Stimulated activated CD8-positive, alpha-beta memory T cell treated with anti-CD3 and anti-CD28 coated beads, Interleukin-7, amount 100 ng/mL, for 24 hours (primary cell): Measurements from ENCODE around the gene LRRC7.
"Not testable (repeated sequence)": the region's sequence is repeated elsewhere in the genome, so short reads cannot be mapped to it uniquely, and the experiment has no call there.

Experiments
- DNase-seq: peaks from one replicate; pipeline ENCODE4 v3.0.0-alpha.2; 2020; ENCODE audit warnings: low read depth

LRRC7 gene

GRCh38 chr1:69888016-69888415 lies 320.3 kb downstream of the LRRC7 start:
- not testable (repeated sequence) for DNase-seq

- no peak for DNase-seq
Measured at GRCh38 chr1:69888657-69889056, 320.9 kb downstream of the LRRC7 start.

GRCh38 chr1:69898403-69898947 lies 330.8 kb downstream of the LRRC7 start:
- DNase-seq: no peak

- no peak for DNase-seq
Measured at GRCh38 chr1:69911301-69911801, 343.6 kb downstream of the LRRC7 start.

GRCh38 chr1:69913977-69914376 lies 346.3 kb downstream of the LRRC7 start:
- DNase-seq: no peak

- no peak for DNase-seq
Measured at GRCh38 chr1:69914976-69915765, 347.4 kb downstream of the LRRC7 start.

- no peak for DNase-seq
Measured at GRCh38 chr1:69919129-69919921, 351.6 kb downstream of the LRRC7 start.

- DNase-seq: no peak
Measured at GRCh38 chr1:69919922-69920273, 352.2 kb downstream of the LRRC7 start.

GRCh38 chr1:69920426-69920825 lies 352.7 kb downstream of the LRRC7 start:
- no peak for DNase-seq

GRCh38 chr1:69921486-69921885 lies 353.8 kb downstream of the LRRC7 start:
- DNase-seq: no peak

- not testable (repeated sequence) for DNase-seq
Measured at GRCh38 chr1:69928234-69928633, 360.5 kb downstream of the LRRC7 start.

GRCh38 chr1:69929308-69930057 lies 361.8 kb downstream of the LRRC7 start:
- DNase-seq: no peak

GRCh38 chr1:69930396-69930795 lies 362.7 kb downstream of the LRRC7 start:
- no peak for DNase-seq

GRCh38 chr1:69932760-69933159 lies 365.0 kb downstream of the LRRC7 start:
- DNase-seq: no peak

- no peak for DNase-seq
Measured at GRCh38 chr1:69940231-69940630, 372.5 kb downstream of the LRRC7 start.

GRCh38 chr1:69940816-69941215 lies 373.1 kb downstream of the LRRC7 start:
- DNase-seq: no peak

- no peak for DNase-seq
Measured at GRCh38 chr1:69943030-69943429, 375.3 kb downstream of the LRRC7 start.

GRCh38 chr1:69946935-69947334 lies 379.2 kb downstream of the LRRC7 start:
- DNase-seq: no peak

GRCh38 chr1:69947837-69948236 lies 380.1 kb downstream of the LRRC7 start:
- DNase-seq: no peak

GRCh38 chr1:69952676-69953075 lies 385.0 kb downstream of the LRRC7 start:
- no peak for DNase-seq

GRCh38 chr1:69962452-69962851 lies 394.7 kb downstream of the LRRC7 start:
- not testable (repeated sequence) for DNase-seq

- no peak for DNase-seq
Measured at GRCh38 chr1:69967245-69967766, 399.6 kb downstream of the LRRC7 start.
